NAMALWA (cell line): Measurements from ENCODE around the gene GUCY2C.
"Not testable (repeated sequence)": the region's sequence is repeated elsewhere in the genome, so short reads cannot be mapped to it uniquely, and the experiment has no call there.

Experiments
- DNase-seq: peaks from one replicate; pipeline ENCODE4 v3.0.0-alpha.2; 2015; ENCODE audit warnings: low spot score

GUCY2C gene

GRCh38 chr12:14696265-14696741 is at the start of gene GUCY2C:
Gene GUCY2C (minus strand): TSS chr12:14696599. CDS start chr12:14696448, 151 bp downstream.
- no peak for DNase-seq

DNA sequence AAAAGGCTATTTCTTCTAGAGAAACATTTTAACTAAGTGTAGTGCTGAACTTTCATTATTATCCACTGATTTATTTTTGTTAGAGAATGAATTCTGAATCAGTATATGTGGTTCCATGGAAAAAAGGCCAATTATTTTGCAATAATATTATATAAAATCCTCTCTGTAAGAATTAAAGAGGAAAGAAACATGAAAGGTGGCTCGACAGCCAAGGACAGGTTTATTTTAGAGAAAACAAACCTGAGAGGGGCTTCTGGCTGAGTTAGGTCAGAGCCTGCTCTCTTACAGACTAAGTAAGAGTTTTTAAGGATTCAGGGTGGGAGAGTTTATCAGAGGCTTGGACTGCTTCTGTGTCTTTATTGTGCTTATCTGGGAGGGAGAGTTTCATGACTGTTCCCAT is 46.7 kb upstream of the GUCY2C start:
- DNase-seq: no peak

GRCh38 chr12:14741942-14742341 is 45.5 kb upstream of the GUCY2C start:
- no peak for DNase-seq

GRCh38 chr12:14741153-14741552 is 44.8 kb upstream of the GUCY2C start:
- no peak for DNase-seq

DNA sequence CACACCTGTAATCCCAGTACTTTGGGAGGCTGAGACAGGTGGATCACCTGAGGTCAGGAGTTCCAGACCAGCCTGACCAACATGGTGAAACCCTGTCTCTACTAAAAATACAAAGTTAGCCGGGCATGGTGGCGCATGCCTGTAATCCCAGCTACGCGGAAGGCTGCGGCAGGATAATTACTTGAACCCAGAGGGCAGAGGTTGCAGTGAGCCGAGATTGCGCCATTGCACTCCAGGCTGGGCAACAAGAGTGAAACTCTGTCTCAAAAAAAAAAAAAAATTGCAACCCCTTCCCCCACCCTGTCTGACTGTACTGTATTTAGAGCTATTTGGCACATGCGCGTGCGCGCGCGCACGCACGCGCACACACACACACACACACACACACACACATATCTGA is 40.0 kb upstream of the GUCY2C start:
- not testable (repeated sequence) for DNase-seq

GRCh38 chr12:14731821-14732220 is 35.4 kb upstream of the GUCY2C start:
- no peak for DNase-seq

DNA sequence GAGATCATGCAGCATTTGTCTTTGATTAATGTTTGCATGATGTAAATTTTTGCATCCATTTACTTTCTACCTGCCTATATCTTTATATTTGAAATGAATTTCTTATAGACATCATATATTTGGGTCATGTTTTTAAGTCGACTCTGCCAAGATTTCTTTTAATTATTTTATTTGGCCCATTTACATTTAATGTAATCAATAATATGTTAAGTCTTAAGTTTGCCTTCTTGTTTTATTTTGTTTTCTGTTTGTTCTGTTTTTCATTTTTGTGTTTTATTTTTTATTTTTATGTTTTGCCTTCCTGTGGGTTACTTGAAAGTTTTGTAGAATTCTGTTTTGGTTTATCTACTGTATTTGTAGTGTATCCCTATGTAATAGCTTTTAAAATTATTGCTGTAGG is 33.2 kb upstream of the GUCY2C start:
- DNase-seq: no peak

GRCh38 chr12:14723763-14724162 is 27.4 kb upstream of the GUCY2C start:
- peak; percentile 79 for DNase-seq

- DNase-seq: peak; percentile 82
Observed at GRCh38 chr12:14716848-14717444, 20.5 kb upstream of the GUCY2C start.

GRCh38 chr12:14714437-14714836 is 18.0 kb upstream of the GUCY2C start:
- DNase-seq: no peak

DNA sequence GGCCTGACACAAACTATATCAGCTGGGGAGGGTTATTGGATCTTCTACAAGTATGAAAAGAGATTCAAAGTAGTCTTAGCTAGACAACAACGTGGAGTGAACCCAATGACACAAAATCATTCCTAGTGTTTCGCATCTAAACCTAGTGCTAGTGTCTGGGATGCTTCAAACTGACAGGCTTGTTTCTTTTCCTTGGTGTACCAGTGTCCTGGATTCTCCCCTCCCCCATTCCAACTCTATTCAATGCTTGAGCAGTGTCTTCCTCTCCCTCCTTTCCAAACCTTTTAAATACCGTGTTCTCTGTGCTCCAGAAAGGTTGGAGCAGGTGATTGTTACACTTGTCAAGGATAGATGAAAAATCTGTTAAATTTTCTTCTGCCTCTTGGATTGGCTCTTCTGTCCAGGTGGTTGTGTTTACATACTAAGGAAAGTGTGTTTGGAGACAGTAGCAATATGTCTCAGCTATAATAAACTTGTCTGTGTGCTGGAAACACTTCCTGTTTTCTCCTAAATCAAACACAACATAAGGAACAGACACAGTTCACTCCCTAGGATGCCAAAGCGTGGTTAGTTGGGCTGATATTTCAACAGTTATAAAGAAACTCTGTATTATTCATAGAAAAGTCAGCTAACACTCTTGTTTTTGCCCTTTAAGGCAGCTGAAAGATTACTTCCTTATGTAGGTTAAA is 14.4 kb upstream of the GUCY2C start:
- DNase-seq: no peak

- no peak for DNase-seq
Observed at GRCh38 chr12:14701809-14702568, 5.6 kb upstream of the GUCY2C start.

GRCh38 chr12:14700935-14701334 is 4.5 kb upstream of the GUCY2C start:
- DNase-seq: no peak

- no peak for DNase-seq
Observed at GRCh38 chr12:14699923-14700322, 3.5 kb upstream of the GUCY2C start.

GRCh38 chr12:14698555-14698954 is 2.2 kb upstream of the GUCY2C start:
- DNase-seq: no peak

DNA sequence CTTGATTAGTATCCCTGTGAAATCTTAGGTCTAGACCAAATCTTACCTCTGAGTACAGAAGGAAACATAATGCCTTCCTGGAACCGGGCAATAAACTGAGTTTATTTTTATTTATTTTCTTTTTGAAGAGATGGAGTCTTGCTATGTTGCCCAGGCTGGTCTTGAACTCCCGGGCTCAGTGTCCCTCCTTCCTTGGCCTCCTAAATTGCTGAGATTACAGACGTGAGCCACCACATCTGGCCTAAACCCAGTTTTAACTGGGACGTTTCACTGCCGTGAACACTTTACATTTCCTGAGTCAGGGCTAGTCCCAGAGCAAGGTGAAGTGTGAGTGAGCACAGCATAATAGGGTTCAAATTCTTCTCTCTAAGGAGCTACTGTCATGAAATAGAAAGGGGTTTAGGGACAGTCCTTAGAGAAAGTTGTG is 671 bp downstream of the GUCY2C start:
- no peak for DNase-seq

DNA sequence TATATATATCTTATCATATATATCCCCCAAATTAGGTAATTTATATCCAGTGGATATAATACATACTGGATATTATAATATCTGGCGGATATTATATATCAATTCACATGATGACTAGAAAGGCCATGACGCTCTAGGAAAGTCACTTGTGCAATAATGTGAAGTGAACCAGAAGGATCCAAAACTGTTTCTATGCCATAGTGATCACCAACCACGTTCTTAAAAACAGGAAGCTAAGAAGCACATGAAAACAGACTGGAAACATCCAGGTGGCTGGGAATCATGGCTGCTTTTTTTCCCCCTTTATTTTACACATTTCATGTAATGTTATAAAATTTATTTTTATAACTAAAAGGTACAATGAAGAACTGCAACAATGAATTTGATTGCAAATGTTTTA is 1.4 kb downstream of the GUCY2C start:
- DNase-seq: no peak

DNA sequence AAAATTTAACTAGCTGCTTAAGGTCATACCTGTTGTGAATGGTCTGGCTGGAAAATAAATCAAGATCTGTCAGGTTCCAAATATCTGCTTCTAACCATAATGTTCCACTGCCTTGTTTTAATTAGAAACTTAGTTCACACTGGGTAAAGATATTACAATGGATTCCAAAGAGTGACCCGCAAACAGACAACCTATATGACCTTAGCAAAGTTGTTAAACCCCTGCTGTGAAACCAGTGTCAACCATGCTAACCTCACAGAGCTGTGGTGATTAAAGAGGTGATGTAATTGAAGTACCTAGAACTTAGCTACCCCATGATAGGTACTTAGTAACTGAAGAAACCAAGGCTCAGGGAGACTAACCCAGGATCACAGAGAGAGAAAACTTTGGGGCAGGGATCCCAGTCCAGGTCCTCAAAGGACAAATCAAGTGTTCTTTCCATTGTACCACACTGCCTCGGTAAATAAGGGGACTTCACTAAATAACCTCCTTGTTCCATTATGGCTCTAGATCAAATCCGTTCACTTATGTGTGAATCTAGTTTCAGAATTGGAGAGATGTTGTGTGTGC is 2.2 kb downstream of the GUCY2C start:
- DNase-seq: no peak

- no peak for DNase-seq
Observed at GRCh38 chr12:14693116-14693515, 3.3 kb downstream of the GUCY2C start.

DNA sequence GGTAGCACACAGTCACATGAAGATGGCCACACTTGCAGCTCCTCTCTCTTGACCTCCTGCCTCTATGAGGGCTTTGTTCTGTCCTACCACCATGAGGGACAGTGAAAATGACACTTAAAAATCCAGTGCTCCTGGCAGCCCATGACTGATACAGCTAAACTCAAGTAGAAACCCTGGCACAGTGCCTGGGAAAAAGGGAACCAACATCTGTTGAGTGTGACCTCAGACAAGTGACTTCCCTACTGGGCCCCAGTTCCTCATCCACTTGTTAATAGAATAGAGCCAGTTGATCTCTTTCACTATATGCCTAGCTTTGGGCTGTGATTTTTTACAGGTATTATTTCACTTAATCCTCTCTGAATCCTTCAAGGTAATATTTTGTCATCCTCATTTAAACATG is 4.8 kb downstream of the GUCY2C start:
- no peak for DNase-seq

DNA sequence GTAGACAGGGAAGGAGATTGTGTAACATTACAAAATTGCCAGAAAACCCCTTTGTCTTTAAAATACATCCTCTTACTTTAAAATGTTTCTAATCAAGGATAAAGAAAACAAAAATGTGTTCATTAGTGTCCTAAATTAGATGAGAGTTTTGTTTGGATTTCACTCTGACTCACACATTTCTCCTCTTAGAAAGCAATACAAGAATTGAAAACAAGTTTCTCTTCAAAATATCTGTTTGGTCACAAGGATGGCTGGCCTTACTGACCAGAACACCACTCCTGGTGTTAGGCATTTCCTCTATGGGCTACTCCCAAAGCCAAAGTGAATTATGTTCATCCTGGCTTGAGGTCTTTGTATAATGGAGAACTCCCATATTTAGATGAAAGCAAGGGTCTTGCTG is 6.4 kb downstream of the GUCY2C start:
- no peak for DNase-seq

DNA sequence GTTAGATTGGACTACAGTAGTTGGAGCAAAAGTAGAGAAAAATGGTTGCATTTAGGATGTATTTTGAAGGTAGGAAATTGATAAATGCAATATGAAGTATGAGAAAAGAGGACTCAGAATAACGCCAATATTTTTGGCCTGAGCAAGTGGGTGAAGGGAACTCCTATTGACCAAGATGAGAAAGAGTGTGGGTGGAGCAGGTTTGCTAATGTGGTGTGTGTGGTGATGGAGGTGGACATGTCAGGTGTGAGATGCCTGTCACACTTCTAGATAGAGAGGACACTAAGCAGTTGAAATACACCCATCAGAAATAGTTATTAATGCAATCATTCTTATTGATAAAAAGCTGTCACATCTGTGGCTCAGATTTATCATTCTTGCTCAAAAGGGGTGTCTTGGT is 7.3 kb downstream of the GUCY2C start:
- no peak for DNase-seq

- not testable (repeated sequence) for DNase-seq
Observed at GRCh38 chr12:14682231-14682630, 14.2 kb downstream of the GUCY2C start.
